Osteoblast (primary cell): Measurements from ENCODE around the gene APOBEC3B. TPM values are rescaled to one million over a fixed set of nuclear protein-coding genes. Genes with fewer than 3 reads are reported as not detected.
A peak's percentile ranks its signal among the peaks of the same experiment; 100 is the strongest.
"Not testable (repeated sequence)": the region's sequence is repeated elsewhere in the genome, so short reads cannot be mapped to it uniquely, and the experiment has no call there.

Source experiments
- DNase-seq: peaks from one replicate; pipeline ENCODE4 v3.0.0; 2011; ENCODE audit warnings: low spot score, mixed read lengths; ENCODE audit not compliant: insufficient read length; ENCODE audit errors: missing footprints
- H2AFZ ChIP-seq: 2 replicates; pipeline ENCODE4 v1.6.0; 2011; ENCODE audit warnings: mild to moderate bottlenecking, low read length
- H3K27ac ChIP-seq: 2 replicates; pipeline ENCODE4 v1.5.1; 2011; ENCODE audit warnings: mild to moderate bottlenecking, low read depth, low read length, moderate library complexity
- H3K27me3 ChIP-seq: 2 replicates; pipeline ENCODE4 v1.6.0; 2012; ENCODE audit warnings: mild to moderate bottlenecking, control low read depth, inconsistent platforms, low read length, moderate library complexity; ENCODE audit not compliant: insufficient read depth
- H3K36me3 ChIP-seq: 2 replicates; pipeline ENCODE4 v1.5.1; 2011; ENCODE audit warnings: mild to moderate bottlenecking, low read length, control low read depth, moderate library complexity; ENCODE audit not compliant: insufficient read depth
- H3K4me1 ChIP-seq: 2 replicates; pipeline ENCODE4 v1.5.1; 2011; ENCODE audit warnings: mild to moderate bottlenecking, low read length, control low read depth, moderate library complexity; ENCODE audit not compliant: insufficient read depth
- H3K4me2 ChIP-seq: 2 replicates; pipeline ENCODE4 v1.6.0; 2011; ENCODE audit warnings: mild to moderate bottlenecking, low read length; ENCODE audit not compliant: insufficient read depth
- H3K4me3 ChIP-seq: fragments of 200-600 bp; sonication (generic); 3 replicates; pipeline ENCODE4 v1.5.1; 2012; ENCODE audit warnings: mild to moderate bottlenecking, low read length, inconsistent platforms; ENCODE audit not compliant: insufficient read depth
- H3K79me2 ChIP-seq: 2 replicates; pipeline ENCODE4 v1.6.0; 2012; ENCODE audit warnings: mild to moderate bottlenecking, low read length, control low read depth, inconsistent platforms; ENCODE audit not compliant: insufficient read depth
- H3K9me3 ChIP-seq: 2 replicates; pipeline ENCODE4 v1.5.1; 2011; ENCODE audit warnings: low read depth, low read length, control low read depth
- H4K20me1 ChIP-seq: 2 replicates; pipeline ENCODE4 v1.6.0; 2012; ENCODE audit warnings: mild to moderate bottlenecking, low read length, control low read depth; ENCODE audit not compliant: insufficient read depth
- total RNA-seq: library from RNA; depleted of rRNA; stranded (reverse); fragments of >200 nt; gene quantifications from 2 replicates; pipeline ENCODE4 v1.2.3, GENCODE V29; 2012
- TF ChIP-seq, protein P1 (sequence below): IDR thresholded peaks from 2 replicates; pipeline ENCODE4 v1.5.1; 2011; ENCODE audit warnings: mild to moderate bottlenecking, low read depth, low read length, moderate library complexity; ENCODE audit errors: extremely low read depth

APOBEC3B gene
- total RNA-seq, 1 donor, result 0.36 TPM

DNA sequence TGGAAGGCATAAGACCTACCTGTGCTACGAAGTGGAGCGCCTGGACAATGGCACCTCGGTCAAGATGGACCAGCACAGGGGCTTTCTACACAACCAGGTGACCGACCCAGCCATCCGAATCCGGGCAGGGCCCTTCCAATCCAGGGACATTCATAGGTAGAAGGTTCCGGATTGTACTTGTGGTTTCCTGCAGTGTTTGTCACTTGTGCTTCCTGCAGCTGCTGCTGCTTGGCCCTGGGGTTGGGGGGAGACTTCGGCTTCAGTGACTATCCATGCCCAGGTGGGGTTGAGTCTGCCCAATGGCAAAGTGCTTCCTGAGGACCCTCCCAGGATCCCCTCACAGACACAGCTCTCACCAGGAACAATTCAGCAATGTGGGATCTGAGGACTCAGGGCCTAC, 22.6 kb upstream of the APOBEC3B start:
- Histone ChIP-seq H3K4me2 (no peak overlapping the region), H3K27ac (no peak overlapping the region), H3K27me3 (peaks cover 13% of the 10 kb centered on the region), H4K20me1 (no peaks in the 10 kb centered on the region), H2AFZ (no peak overlapping the region), H3K36me3 (no peaks in the 10 kb centered on the region), H3K4me1 (no peaks in the 10 kb centered on the region), H3K79me2 (no peaks in the 10 kb centered on the region), H3K4me3 (no peak overlapping the region), H3K9me3 (no peaks in the 10 kb centered on the region)
- peak; percentile 62 for DNase-seq
- TF ChIP-seq, protein P1, sequence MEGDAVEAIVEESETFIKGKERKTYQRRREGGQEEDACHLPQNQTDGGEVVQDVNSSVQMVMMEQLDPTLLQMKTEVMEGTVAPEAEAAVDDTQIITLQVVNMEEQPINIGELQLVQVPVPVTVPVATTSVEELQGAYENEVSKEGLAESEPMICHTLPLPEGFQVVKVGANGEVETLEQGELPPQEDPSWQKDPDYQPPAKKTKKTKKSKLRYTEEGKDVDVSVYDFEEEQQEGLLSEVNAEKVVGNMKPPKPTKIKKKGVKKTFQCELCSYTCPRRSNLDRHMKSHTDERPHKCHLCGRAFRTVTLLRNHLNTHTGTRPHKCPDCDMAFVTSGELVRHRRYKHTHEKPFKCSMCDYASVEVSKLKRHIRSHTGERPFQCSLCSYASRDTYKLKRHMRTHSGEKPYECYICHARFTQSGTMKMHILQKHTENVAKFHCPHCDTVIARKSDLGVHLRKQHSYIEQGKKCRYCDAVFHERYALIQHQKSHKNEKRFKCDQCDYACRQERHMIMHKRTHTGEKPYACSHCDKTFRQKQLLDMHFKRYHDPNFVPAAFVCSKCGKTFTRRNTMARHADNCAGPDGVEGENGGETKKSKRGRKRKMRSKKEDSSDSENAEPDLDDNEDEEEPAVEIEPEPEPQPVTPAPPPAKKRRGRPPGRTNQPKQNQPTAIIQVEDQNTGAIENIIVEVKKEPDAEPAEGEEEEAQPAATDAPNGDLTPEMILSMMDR, result no peak

DNA sequence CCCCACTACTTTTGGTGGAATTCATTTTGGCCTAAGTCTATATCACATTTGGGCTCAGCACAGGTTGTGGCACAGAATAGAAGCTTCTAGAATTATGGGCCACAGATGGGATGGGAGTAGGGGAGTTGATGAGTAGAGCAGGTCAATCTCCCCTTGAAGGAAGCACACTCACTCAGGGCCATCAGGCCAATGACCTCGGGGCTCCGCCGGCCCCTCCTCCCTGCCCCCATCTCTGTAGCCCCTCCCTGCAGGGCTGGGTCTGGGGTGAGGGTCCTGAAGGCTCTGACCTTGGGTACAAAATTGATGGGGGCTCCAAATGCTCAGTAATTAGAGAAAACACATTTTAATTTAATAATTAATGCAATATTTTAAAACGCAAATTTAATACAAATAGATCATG, 21.5 kb upstream of the APOBEC3B start:
- not testable (repeated sequence) for H2AFZ ChIP-seq, H3K27ac ChIP-seq, H3K9me3 ChIP-seq, H3K4me2 ChIP-seq, DNase-seq, H3K4me3 ChIP-seq, H3K4me1 ChIP-seq, H3K27me3 ChIP-seq, H3K36me3 ChIP-seq, H4K20me1 ChIP-seq, H3K79me2 ChIP-seq

DNA sequence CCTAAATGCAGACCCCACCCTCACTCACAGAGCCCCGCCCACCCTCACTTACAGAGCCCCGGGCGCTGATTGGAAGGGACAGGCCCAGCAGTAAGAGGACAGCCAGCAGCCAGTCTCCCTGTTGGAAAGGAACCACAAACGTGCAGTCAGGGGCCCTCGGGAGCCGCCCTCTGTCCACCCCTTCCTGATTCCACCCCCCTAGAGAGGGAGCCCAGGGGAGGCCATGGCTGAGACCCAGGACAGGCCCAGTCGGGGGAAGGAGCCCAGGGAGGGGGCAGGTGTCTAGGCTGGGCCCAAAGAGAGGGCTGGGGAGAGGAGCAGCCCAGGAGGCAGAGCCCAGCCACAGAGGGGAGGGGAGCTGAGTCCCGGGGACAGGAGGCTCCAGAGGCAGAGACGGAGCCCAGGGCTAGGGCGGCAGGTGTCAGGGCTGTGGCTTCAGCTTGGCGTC, 18.8 kb upstream of the APOBEC3B start:
- DNase-seq, H3K27me3 ChIP-seq: not testable (repeated sequence)

DNA sequence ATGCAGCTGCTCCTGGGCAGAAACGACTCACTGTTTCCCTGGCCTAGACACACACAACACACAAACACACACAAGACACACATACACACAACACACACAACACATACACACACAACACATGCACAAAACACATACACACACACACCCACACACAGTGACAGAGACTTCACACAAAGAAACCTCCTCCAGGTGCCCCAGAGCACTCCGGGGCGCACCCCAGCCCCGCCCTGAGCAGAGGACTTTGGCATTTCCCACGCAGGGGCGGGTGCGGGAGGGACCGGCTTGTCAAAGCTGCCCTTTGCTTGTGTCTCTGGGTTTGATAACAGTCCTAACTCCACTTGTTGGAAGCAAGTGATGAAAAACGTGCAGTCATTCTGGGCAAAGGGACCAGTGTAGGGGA, 18.3 kb upstream of the APOBEC3B start:
- no peak overlapping the region for H3K4me3 ChIP-seq
- H3K4me1 ChIP-seq, result no peaks in the 10 kb centered on the region
- H3K79me2 ChIP-seq, result no peaks in the 10 kb centered on the region
- H3K4me2 ChIP-seq, result no peak overlapping the region
- TF ChIP-seq, protein P1, result no peak
- H3K27me3 ChIP-seq, result peaks cover 7% of the 10 kb centered on the region
- no peak overlapping the region for H2AFZ ChIP-seq
- DNase-seq, result peak; percentile 41
- H3K36me3 ChIP-seq, result no peaks in the 10 kb centered on the region
- H3K27ac ChIP-seq, result no peak overlapping the region
- H3K9me3 ChIP-seq, result no peaks in the 10 kb centered on the region
- H4K20me1 ChIP-seq, result no peaks in the 10 kb centered on the region

More for the DNA sequence above, 18.8 kb upstream of the APOBEC3B start:
- H3K27ac ChIP-seq, H4K20me1 ChIP-seq, H3K36me3 ChIP-seq, H3K9me3 ChIP-seq, H3K4me1 ChIP-seq, H3K4me3 ChIP-seq, H3K4me2 ChIP-seq, H3K79me2 ChIP-seq, H2AFZ ChIP-seq: not testable (repeated sequence)

DNA sequence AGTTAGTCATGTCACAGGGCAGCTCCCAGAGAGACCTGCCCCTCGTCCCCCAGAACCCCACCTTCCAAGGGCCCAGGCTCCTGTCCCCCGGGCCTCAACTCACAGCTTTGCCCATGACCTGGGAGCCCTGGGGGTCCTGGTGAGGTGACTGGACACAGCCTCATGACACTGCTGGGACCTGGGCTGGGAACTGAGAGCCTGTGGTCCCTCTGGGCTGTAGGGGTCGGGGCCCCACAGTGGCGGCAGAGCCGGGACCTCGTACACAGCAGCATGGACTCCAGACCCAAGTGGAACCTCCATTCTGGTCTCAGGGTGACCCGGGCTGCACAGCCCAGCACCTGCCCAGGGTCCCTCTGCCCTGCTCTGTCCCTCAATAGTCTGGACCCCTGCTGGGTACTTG, 17.8 kb upstream of the APOBEC3B start:
- H2AFZ ChIP-seq, result no peak overlapping the region
- peaks cover 5% of the 10 kb centered on the region for H3K27me3 ChIP-seq
- H3K4me1 ChIP-seq, result no peaks in the 10 kb centered on the region
- TF ChIP-seq, protein P1, result no peak
- no peak overlapping the region for H3K4me3 ChIP-seq
- no peak overlapping the region for H3K4me2 ChIP-seq
- no peaks in the 10 kb centered on the region for H3K9me3 ChIP-seq
- no peaks in the 10 kb centered on the region for H3K36me3 ChIP-seq
- no peaks in the 10 kb centered on the region for H3K79me2 ChIP-seq
- no peak overlapping the region for H3K27ac ChIP-seq
- H4K20me1 ChIP-seq, result no peaks in the 10 kb centered on the region
- DNase-seq, result peak; percentile 17
